Stimulated activated CD8-positive, alpha-beta memory T cell treated with anti-CD3 and anti-CD28 coated beads, Interleukin-7, amount 100 ng/mL, for 4 hours (primary cell): ENCODE data around the gene DDX56.
A peak's percentile ranks its signal among the peaks of the same experiment; 100 is the strongest.

Experiments used
- DNase-seq, 2 donors: peaks; one replicate each; pipeline ENCODE4 v3.0.0-alpha.2; 2020; ENCODE audit warnings: low read depth in 2 of 2

Gene DDX56

DNA sequence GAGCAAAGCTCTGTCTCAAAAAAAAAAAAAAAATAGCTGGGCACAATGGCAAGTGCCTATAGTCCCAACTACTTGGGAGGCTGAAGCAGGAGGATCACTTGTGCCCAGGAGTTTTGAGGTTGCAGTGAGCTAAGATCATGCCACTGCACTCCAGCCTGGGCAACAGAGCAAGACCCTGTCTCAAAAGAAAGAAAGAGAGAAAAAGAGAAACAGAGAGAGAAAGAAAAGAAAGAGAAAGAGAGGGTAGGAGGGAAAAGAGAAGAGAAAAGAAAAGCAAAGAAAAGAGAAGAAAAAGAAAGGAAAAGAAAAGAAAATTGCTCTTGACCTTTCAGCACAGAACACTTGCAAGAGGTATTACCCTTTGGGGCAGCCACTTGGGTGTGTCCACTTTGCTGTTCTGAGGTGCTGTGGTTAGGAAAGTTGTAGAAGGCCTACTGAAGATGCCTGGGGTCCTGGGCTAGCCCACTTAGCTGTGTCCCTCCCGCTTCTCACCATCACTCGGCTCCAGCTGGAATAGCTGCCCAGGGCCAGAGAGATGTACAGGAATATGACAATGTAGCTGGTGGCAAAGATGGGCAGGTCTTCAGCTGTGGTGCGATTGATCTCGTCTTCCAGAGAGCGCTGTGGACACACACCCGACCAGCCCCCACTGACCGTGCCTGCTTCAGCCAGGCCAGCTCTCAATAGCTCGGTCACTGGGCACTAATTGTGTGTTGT is 38.2 kb downstream of the DDX56 start:
- no peak for DNase-seq

DNA sequence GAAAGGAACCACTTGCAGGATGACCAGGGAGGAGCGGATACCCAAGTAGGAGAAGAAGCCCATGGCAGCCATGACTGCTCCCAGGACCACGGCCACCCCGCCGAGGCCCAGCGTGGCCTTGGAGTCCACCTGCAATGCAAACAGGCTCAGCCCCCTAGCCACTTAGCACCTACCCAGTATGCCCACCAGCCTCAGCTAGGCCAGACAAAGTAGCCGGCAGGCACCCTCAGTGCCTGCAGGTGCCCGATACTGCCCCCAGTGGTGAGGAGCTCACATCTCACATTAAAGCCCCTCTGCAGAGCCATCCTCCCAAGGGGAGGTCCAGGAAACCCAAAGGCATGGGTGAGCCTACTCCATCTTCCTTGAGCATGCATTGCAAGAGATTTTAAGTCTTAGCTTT is 39.2 kb downstream of the DDX56 start:
- peak in 1 of 2 donors; percentile 12 for DNase-seq

DNA sequence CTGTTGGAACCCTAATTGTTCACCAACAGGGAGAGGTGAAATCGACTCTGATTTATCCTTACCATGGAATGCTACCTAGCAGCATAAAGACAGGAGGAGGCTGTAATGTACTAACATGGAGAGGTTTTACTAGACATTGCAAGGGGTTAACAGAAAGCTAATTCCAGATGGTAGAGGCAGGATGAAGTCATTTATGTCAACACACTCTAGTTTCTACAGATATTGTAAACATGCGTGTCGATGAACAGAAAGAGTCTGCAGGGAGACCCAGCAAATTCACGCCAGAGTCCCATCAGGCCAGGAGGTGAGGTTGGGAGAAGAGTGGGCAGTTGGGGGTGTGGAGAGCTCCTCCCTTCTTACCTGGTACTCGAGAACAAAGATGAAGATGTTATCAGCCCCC is 39.6 kb downstream of the DDX56 start:
- no peak for DNase-seq

DNA sequence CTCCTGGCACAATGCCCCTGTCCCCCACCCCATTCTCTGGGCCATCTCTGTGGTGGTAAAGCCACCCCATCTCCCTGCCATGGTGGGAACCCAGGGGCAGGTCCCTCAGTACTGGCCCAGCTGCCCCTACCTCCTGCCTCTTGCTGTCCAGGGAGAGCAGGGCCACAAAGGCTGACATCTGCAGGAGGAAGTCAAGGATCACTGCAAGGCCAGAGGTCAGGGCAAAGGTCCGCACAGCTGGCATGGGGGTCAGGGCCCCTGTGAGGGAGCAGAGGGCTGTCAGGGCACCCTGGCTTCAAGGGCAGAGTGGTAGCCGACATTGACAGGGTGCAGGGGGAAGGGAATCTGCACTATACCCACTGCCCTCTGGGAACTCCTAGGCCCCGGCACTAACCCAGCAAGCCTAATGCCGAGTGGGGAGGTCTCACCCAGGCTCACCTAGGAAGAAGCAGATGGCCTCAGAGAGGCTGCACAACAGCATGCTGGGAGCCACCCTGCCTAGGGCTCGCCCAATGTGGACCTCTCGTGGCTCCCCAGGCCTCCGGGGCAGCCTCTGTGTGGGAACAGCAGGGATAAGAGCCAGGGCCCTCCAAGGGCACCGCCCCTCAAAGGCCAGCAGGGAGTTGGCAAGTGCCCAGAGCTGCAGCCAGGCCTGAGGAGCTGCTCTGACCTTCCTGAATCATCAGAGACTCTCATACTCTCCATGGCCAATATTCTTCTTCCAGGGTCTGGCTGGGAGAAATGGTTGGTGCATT is 40.2 kb downstream of the DDX56 start:
- DNase-seq = no peak

DNA sequence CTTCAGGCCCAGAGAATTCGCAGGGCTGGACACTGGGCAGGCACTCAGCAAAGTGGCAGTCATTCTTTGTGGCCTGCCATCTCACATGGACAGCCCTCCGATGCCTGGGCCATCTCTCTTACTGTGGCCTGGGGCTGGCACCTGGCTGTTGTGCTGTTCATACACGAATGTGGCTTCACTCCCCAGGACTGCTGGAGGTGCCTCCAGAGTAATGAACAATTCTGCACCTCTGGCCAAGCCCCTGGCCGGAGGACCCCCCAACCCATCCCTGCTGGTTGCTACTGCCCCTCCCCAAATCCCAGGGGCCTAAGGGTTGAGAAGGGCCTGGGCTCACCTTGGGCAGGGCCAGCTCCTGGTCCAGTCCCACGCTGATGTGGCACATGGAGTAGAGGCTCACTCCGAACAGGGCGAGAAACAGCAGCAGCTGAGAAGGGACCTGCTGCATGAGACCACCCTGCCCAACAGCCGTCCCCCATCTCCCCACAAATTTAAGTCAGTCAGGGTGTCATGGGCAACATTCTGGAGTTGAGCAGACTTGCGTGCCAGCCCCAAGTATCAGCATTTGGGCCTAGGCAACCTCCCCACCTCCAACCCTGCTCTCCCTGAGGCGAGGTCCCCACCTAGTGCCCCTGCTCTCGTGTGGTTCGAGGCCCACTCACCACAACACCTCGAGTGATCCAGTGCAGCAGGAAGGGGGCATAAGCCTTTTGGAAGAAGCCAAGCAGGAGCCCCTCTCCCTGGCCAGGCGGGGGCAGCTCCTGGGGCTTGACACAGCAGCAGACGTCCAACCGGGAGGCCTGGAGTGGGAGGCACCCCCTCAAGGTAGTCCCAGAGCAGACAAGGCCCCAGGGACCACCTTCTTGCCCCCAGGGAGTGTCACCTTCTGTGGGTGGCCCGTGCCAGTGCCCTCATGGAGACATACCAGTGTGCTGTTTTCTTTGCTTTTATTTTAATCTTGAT is 42.0 kb downstream of the DDX56 start:
- DNase-seq = no peak

DNA sequence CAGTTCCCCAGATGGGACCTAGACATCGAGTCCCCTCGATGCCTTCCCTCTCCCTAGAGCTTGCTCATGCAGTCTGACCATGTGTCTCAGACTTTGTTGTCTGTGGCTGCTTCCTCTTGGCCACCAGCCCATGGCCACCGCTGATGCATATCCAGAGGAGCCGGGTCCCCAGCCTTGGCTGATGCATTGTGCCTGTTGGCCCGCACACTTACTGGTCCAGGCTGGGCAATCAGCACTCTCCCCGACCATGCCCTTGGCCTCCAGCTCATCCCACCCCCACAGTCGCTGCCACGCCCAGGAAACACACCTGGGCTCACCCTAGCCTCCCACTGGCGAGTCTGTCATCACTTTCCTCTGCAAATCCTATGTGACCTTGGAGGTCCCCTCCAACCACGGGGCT is 42.7 kb downstream of the DDX56 start:
- DNase-seq = no peak

DNA sequence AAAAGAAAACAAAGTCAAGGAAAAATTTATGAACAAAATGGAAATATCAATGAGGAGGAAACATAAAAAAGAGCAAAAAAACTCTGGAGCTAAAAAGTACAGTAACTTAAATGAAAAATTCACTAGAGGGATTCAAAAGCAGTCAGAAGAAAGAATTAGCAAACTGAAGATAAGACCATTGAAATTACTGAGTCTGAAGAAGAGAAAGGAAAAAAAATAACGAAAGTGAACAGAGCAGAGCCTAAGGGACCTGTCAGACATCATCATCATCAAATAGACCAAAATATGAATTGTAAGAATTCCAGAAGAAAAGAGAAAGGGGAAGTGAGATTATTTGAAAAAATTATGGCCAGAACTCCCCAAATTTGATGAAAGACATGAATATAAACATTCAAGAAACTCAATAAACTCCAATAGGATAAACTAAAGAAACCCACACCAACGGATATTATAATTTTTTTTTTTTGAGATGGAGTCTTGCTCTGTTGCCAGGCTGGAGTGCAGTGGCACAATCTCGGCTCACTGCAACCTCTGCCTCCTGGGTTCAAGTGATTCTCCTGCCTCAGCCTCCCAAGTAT is 48.8 kb downstream of the DDX56 start:
- DNase-seq = no peak

DNA sequence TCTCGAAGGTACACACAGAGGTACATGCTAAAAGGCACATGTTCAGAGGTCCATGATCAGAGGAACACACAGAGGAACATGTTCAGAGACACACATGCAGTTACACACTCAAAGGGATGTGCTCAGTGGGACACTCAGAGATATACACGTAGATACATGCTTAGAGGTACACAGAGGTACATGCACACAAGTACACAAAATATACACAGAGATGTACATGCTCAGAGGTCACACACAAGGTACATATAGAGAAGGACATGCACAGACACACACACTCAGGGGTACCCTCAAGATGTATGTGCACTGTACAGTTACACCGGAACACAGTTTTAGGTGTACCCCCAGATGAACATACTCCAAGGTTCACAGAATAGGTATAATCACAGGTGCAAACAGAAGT is 51.4 kb downstream of the DDX56 start:
- DNase-seq = no peak

DNA sequence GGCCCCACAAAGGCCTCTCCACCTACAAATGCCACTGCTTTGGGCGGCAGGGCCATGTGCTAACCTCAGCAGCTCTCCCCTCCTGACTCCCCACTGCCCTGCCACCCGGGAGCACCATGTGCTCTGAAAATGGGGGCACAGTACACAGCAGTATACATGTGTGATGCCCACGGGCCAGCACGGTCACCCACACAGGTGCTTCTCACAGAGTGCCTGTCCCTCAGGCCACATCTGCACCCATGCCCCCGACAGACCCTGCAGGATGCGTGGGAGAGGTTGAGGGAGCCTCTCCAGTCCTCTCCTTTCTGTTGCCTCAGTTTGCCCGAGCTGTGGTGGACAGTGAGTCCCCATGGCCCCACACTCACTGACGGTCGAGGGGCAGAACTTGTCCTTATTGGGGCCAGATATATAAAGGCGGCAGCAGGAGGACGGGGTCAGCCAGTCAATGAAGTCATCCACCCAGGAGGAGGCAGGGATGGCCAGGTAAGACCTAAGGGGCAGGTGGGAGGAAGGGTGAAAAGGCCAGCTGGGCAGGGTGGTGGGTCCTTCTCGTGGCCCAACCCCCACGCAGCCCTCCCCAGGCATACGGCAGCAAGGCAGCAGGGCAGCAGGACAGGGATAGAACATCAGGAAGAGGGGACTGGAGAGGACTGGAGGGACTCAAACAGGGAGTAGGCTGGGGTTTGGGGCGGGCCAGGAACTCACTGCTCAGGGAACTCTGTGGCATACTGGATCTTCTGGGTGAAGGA is 52.2 kb downstream of the DDX56 start:
- no peak for DNase-seq

DNA sequence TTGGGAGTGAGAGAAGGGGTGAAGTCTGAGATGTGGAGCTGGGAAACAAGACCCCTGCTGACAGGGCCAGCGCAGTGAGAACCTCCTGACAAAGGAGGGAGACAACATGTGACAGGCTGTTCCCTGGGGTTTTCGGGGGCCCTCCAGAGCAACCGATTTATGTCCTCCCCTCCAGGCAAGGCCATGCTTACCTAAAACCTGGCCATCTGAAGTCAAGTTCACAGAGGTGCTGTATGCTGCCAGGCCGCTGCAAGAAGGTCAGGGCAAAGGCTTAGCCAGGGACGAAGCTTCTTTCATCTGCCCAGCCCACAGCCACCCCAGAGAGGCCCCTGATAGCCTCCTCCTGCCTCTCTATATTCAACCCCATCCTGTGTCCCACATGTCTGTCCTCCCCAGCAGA is 53.1 kb downstream of the DDX56 start:
- no peak for DNase-seq

DNA sequence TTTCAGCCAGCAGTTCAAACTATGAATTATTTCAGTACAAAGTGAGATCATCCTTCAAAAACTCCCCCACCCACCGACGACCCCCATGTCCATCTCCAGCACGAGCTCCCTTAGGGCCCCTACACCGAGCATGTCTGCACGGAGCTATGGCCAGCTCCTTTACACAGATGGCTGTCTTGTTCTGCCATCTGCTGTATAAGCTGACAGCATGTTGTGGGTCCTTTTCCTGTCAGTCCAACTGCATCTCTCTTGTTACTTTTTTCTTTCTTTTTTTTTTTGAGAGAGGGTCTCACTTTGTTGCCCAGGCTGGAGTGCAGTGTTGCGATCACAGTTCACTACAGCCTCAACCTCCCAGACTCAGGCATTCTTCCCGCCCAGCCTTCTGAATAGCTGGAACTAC is 54.2 kb downstream of the DDX56 start:
- DNase-seq = no peak

DNA sequence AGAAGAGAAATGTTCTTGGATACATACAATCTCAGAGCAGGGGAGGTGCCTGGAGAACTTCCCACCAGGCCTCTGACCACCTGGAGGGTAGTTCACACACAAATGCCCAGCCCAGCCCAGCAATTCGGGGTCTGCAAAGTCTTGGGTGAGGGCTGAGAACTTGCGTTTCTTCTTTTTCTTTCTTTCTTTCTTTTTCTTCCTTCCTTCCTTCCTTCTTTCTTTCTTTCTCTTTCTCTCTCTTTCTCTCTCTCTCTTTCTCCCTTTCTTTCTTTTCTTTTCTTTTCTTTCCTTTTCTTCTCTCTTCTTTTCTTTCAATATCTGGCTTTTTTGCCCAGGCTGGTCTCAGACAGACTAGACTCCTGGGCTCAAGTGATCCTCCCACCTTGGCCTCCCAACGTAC is 54.9 kb downstream of the DDX56 start:
- no peak for DNase-seq

DNA sequence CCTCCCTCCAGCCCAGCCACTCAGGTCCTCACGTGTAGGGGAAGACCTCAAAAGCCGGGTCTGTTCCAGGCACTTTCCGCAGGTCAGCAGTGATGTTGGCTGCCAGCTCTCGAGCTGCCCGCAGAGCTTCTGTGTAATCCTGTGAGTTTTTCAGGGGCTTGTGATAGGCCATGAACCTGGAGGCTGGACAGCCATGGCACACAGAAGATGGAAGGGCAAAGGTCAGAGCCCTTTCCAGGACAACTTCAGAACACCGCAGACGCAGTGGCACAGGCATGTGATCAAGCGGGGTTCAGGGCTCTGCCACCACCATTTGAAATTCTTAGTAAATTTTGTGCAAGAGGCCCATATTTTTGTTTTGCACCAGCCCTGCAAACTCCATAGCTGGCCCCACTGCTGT is 56.5 kb downstream of the DDX56 start:
- no peak for DNase-seq
